ENCODE data around the gene KRT14. TPM values are rescaled to one million over a fixed set of nuclear protein-coding genes. Genes with fewer than 3 reads are reported as not detected.
A peak's percentile ranks its signal among the peaks of the same experiment; 100 is the strongest.
"Not testable (repeated sequence)": the region's sequence is repeated elsewhere in the genome, so short reads cannot be mapped to it uniquely, and the experiment has no call there.

Gene KRT14
- total RNA-seq, 1 donor from 2014 or later: not detected

- no peak for ATAC-seq
- DNase-seq (ENCODE audit: low spot score): no peak
These were observed 5.9 kb downstream of the KRT14 start for GRCh38 chr17:41580687-41581365.

GRCh38 chr17:41580244-41580575 lies 6.5 kb downstream of the KRT14 start:
- DNase-seq (ENCODE audit: low spot score): no peak
- ATAC-seq: no peak

GRCh38 chr17:41579484-41580243 lies 7.0 kb downstream of the KRT14 start:
- peak; percentile 56 for DNase-seq (ENCODE audit: low spot score)
- ATAC-seq: peak; percentile 84

GRCh38 chr17:41578971-41579370 lies 7.7 kb downstream of the KRT14 start:
- ATAC-seq (no peak), DNase-seq (ENCODE audit: low spot score) (no peak)

- ATAC-seq (no peak), DNase-seq (ENCODE audit: low spot score) (no peak)
These were observed 8.2 kb downstream of the KRT14 start for GRCh38 chr17:41578538-41578937.

- DNase-seq (ENCODE audit: low spot score); ATAC-seq: not testable (repeated sequence)
These were observed 10.0 kb downstream of the KRT14 start for GRCh38 chr17:41576740-41577139.

GRCh38 chr17:41575336-41575735 lies 11.4 kb downstream of the KRT14 start:
- no peak for ATAC-seq
- no peak for DNase-seq (ENCODE audit: low spot score)

GRCh38 chr17:41571561-41572434 lies 14.9 kb downstream of the KRT14 start, which contains the start of gene KRT9:
Gene KRT9 (minus strand): TSS chr17:41572059. CDS start chr17:41571992, 67 bp downstream.
- no peak for ATAC-seq

GRCh38 chr17:41567317-41567716 lies 19.4 kb downstream of the KRT14 start:
- no peak for ATAC-seq

More at GRCh38 chr17:41571561-41572434, 14.9 kb downstream of the KRT14 start, which contains the start of gene KRT9:
- no peak for DNase-seq (ENCODE audit: low spot score)

GRCh38 chr17:41565338-41565737 lies 21.4 kb downstream of the KRT14 start:
- ATAC-seq (no peak), DNase-seq (ENCODE audit: low spot score) (no peak)

More at GRCh38 chr17:41567317-41567716, 19.4 kb downstream of the KRT14 start:
- no peak for DNase-seq (ENCODE audit: low spot score)

- no peak for ATAC-seq
- no peak for DNase-seq (ENCODE audit: low spot score)
These were observed 23.0 kb downstream of the KRT14 start for GRCh38 chr17:41563607-41564170.

GRCh38 chr17:41561554-41561953 lies 25.1 kb downstream of the KRT14 start:
- ATAC-seq (no peak), DNase-seq (ENCODE audit: low spot score) (no peak)

- ATAC-seq (no peak), DNase-seq (ENCODE audit: low spot score) (no peak)
These were observed 27.1 kb downstream of the KRT14 start for GRCh38 chr17:41559548-41559947.

GRCh38 chr17:41556931-41557330 lies 29.8 kb downstream of the KRT14 start:
- ATAC-seq (no peak), DNase-seq (ENCODE audit: low spot score) (no peak)

- DNase-seq (ENCODE audit: low spot score): no peak
- ATAC-seq: no peak
These were observed 30.4 kb downstream of the KRT14 start for GRCh38 chr17:41556306-41556705.

GRCh38 chr17:41555105-41555887 lies 31.4 kb downstream of the KRT14 start:
- ATAC-seq (no peak), DNase-seq (ENCODE audit: low spot score) (no peak)

- DNase-seq (ENCODE audit: low spot score): no peak
- ATAC-seq: no peak
These were observed 32.6 kb downstream of the KRT14 start for GRCh38 chr17:41553987-41554680.

- ATAC-seq (no peak), DNase-seq (ENCODE audit: low spot score) (no peak)
These were observed 33.5 kb downstream of the KRT14 start for GRCh38 chr17:41553176-41553575.

GRCh38 chr17:41552455-41552854 lies 34.2 kb downstream of the KRT14 start:
- no peak for DNase-seq (ENCODE audit: low spot score)
- ATAC-seq: no peak

- ATAC-seq: no peak
- DNase-seq (ENCODE audit: low spot score): no peak
These were observed 35.3 kb downstream of the KRT14 start for GRCh38 chr17:41551365-41551764.
